ENCODE data around the gene GSG1. TPM values are rescaled to one million over a fixed set of nuclear protein-coding genes. Genes with fewer than 3 reads are reported as not detected.

GSG1 gene
- total RNA-seq, 3 donors from 2014 or later: not detected

- Histone ChIP-seq H3K36me3 (ENCODE audit: low read depth) (no peaks in the 10 kb centered on the region), H3K4me3 (no peak overlapping the region), H3K9me3 (no peaks in the 10 kb centered on the region), H3K4me1 (ENCODE audit: low read depth) (no peaks in the 10 kb centered on the region)
- intact Hi-C loops (cut with DNase I, micrococcal nuclease): no loop called here
- DNase-seq: no peak
- no peak for TF ChIP-seq CTCF (IDR thresholded peaks at IDR 0.05)
- no peak for ATAC-seq
These were observed 45.0 kb upstream of the GSG1 start for GRCh38 chr12:13148485-13148847.

- H3K4me1 ChIP-seq (ENCODE audit: low read depth): no peaks in the 10 kb centered on the region
- H3K4me3 ChIP-seq: no peak overlapping the region
- H3K36me3 ChIP-seq (ENCODE audit: low read depth): no peaks in the 10 kb centered on the region
- intact Hi-C loops (cut with DNase I, micrococcal nuclease): no loop called here
- DNase-seq: no peak
- no peaks in the 10 kb centered on the region for H3K9me3 ChIP-seq
- no peak for ATAC-seq
- no peak for TF ChIP-seq CTCF (IDR thresholded peaks at IDR 0.05)
These were observed 44.4 kb upstream of the GSG1 start for GRCh38 chr12:13147688-13148484.

GRCh38 chr12:13146336-13146938, 43.0 kb upstream of the GSG1 start:
- no peaks in the 10 kb centered on the region for H3K9me3 ChIP-seq
- intact Hi-C loops (cut with DNase I, micrococcal nuclease): no loop called here

GRCh38 chr12:13144266-13144828, 40.9 kb upstream of the GSG1 start:
- DNase-seq: no peak
- no peak for ATAC-seq
- no peak for TF ChIP-seq CTCF (IDR thresholded peaks at IDR 0.05)
- Histone ChIP-seq H3K36me3 (ENCODE audit: low read depth) (no peaks in the 10 kb centered on the region), H3K4me3 (no peak overlapping the region), H3K4me1 (ENCODE audit: low read depth) (no peaks in the 10 kb centered on the region), H3K9me3 (no peaks in the 10 kb centered on the region)
- intact Hi-C loops (cut with DNase I, micrococcal nuclease): no loop called here

More at GRCh38 chr12:13146336-13146938, 43.0 kb upstream of the GSG1 start:
- no peaks in the 10 kb centered on the region for H3K4me1 ChIP-seq (ENCODE audit: low read depth)
- H3K4me3 ChIP-seq: no peak overlapping the region
- ATAC-seq (peak; percentile 36), DNase-seq (no peak)
- no peak for TF ChIP-seq CTCF (IDR thresholded peaks at IDR 0.05)
- H3K36me3 ChIP-seq (ENCODE audit: low read depth): no peaks in the 10 kb centered on the region

- H3K4me3 ChIP-seq: no peak overlapping the region
- DNase-seq (no peak), ATAC-seq (no peak)
- H3K9me3 ChIP-seq: no peaks in the 10 kb centered on the region
- no peaks in the 10 kb centered on the region for H3K36me3 ChIP-seq (ENCODE audit: low read depth)
- no peak for TF ChIP-seq CTCF (IDR thresholded peaks at IDR 0.05)
- intact Hi-C loops (cut with DNase I, micrococcal nuclease): no loop called here
- H3K4me1 ChIP-seq (ENCODE audit: low read depth): no peaks in the 10 kb centered on the region
These were observed 39.3 kb upstream of the GSG1 start for GRCh38 chr12:13142747-13143146.
